ENCODE measurements around the gene SRI. TPM values are rescaled to one million over a fixed set of nuclear protein-coding genes. Genes with fewer than 3 reads are reported as not detected.

Gene SRI
- polyA plus RNA-seq, 3 donors = 129 to 148 (median 140) TPM

GRCh38 chr7:88243345-88243909 is 23.6 kb upstream of the SRI start:
- peak; percentile 56 for DNase-seq

GRCh38 chr7:88239852-88240251 is 20.0 kb upstream of the SRI start:
- DNase-seq = no peak

DNA sequence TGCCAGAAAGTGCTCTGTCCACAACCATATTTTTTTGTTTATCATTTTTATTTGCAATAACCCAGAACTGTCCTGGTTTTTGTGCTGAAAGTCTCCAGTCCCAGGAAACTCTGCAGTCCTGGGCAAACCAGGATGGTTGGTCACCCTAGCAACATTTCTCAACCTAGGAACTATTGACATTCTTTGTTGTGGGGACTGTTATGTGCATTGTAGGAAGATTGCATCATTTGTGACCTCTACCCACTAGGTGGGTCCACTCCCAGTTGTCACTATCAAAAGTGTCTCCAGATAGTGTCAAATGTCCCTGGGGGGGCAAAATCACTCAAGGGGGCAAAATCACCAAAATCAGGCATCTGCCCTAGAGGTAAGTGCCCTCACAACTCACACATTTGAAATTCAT is 14.0 kb upstream of the SRI start:
- DNase-seq = no peak

DNA sequence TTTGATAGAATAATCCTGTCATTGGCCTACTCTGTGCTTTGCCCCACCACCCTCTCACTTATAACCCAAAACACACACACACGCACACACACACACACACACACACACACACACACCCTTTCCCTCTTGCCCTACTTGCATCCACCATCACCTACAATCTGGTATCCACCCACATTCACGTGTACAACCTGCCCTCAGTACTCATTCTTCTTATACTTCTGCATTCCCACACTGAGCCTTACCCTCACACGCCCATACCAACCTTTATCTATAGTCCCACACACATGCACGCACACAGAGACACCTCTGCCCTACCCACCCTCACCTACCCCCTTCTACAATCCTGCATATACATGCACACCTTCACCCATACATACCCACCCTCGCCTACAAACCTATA is 10.8 kb upstream of the SRI start:
- no peak for DNase-seq

DNA sequence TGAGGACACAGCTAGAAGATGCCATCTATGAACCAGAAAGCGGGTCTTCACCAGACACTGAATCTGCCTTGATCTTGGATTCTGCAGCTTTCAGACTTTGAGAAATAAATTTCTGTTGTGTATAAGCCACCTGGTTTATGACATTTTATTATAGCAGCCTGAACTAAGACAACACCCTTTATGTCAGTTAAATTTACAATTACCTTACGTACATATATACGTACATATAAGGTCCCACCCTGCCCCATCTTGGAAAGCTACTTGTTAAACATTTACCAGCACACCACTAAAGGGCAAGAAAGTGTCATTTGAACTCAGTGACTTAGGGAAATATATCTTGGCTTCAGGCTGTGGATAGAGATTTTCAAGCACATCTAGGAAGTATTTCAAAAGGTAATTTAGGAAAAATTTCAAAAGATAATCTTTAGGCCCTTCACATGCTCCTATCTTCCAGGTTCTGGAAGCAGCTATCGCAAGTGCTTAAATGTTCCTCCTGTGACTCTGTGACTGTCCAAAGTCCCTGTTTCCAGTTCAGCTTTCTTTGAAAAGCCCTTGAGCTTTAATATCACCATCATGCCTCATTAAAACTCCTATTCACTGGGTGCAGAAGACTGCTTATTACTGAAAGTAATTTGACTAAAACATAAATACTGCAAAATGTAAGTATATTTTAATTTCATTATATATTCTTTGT is 9.6 kb upstream of the SRI start:
- DNase-seq = no peak

DNA sequence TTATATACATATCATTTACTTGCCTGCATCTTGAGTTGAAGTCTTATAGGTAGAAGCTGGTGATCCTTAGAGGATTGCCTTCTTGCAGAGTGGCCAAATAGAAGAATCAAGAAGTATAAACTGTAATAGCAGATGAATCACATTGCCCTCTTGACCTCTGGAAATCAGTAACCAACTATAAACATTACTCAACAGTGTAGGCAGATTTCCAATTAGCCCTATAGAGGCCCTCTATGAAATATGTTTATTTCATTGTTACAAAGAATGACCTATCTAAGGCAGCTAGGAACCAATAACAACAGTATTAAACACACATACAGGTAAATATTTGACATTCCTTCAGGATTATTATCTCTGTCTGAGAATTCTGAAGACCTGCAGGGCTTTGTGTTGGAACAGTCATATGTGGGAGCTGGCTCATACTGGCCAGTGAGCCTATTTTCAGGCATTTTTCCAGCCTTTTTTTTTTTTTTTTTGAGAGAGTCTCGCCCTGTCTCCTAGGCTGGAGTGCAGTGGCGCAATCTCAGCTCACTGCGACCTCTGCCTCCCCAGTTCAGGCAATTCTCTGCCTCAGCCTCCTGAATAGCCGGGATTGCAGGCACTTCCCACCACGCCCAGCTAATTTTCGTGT is 7.2 kb upstream of the SRI start:
- DNase-seq = peak; percentile 16

GRCh38 chr7:88226201-88226600 is 6.4 kb upstream of the SRI start:
- DNase-seq = no peak

DNA sequence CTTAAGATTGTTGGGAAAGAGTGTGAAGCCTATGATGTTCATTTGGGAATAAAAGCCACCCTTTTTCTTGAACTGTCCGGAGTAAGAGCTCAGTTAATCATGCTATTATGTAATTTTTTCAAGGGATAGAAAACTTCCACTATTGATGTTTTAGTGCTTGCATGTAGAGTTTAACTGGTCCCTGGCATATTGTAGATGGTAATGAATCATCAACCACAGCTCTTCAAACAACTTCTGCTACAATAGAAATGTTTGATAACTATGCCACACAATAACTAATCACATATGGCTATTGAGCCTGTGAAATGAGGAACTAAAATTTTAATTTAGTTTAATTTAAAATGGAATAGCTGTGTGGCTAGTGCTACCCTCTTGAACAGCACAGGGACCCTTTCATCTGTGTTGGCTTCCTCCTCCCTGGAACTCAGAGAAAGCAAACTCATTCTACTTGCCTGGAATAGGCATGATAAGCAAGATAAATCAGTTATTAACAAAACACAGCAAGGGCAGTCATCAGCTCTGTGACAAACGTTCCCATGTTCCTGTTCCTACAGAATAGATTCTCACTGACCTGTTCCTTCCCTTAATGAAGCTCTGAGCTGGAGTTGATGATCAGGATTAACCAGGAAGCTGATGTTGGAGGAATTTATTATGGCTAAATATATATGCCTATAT is 4.9 kb upstream of the SRI start:
- no peak for DNase-seq

- no peak for DNase-seq
These were observed 3.4 kb upstream of the SRI start for GRCh38 chr7:88223265-88223664.

DNA sequence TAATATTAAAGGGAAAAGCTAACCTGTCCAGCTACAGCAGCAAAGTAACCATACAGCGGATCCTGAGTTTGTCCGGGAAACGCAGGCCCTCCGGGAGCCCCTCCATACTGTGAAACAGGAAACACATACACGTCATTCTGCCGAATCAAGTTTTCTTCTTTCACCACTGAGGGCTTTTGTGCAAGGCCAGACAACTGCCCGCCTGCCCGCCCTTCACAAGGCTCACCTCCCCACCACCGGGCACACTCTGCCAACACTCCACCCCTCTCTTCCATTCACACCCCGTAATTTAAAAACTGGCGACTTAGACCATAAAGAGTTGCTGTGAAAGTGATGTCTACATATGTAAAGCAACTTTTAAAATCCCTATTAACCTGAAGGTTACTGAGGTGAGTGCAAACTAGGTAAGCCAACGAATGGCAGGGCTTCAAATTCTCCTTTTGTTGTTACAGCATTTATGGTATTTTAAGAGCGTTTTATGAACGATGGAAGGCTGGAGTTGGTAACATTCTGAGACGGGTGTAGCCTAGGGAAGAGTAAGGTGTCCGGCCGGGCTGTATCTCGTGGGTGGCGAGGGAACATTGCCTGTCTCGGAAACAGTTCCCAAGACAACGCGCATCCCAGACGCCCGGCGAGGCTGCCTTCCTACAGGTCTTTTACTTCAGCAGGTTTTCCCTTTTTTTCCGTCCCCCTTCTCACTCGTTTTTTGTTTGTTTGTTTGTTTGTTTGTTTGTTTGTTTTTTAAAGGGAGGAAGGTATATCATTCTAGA is 817 bp downstream of the SRI start:
- peak; percentile 66 for DNase-seq

- no peak for DNase-seq
These were observed 1.5 kb downstream of the SRI start for GRCh38 chr7:88218429-88218745.

- DNase-seq = no peak
These were observed 2.0 kb downstream of the SRI start for GRCh38 chr7:88217675-88218428.

DNA sequence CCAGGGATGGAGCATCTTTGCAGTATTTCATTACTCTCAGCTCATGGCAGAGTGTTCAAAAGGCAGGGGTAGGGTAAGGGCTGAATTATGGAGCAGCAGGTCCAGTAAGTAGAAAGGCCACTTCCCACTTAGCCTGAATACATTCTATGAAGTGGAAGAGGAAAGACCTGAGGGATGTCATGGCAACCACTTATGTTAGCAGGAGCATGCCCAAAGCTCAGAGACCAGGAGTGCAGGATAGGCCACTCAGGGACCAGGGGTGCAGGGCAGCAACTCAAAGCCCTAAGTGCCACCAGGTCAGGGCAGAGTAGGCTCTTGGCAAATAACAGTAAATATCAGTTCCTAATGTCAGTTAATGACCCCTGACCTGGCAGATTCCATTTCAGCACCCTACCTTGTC is 3.6 kb downstream of the SRI start:
- no peak for DNase-seq

GRCh38 chr7:88215295-88215694 is 4.5 kb downstream of the SRI start:
- no peak for DNase-seq

DNA sequence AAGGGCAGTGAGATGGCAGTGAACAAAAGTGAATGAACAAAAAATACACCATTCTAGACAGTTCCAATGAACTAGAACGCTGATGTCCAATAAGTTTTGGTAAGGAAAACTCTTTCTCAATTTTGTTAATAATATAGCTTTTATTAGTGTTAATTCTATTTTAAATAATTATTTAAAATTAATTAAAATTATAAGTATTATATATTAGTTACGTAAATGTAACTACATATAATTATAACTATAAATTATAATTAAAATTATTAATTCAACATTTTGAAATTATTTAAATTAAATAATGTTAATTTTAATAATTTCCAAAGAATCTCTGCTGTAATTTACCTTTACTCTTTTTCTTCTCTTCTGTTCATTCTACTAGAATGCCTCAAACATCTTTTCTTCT is 5.4 kb downstream of the SRI start:
- DNase-seq = no peak

DNA sequence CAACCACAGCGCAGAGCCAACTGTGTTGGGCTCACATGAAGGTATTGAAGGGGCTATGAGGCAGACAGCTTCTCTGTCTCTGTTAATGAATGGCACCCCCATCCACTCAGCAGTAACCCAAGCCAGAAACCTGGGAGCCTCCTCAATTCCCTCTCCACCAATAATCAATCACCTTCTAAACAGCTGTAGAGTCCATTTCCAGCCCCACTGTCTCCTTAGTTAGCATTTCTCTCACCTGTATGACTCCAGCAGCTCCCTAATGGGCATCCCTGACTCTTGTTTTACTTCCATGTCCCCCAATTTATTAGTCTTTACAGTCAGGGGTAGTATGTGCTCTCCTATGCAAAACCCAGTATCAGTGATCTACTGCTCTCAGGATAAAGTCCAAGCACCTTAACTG is 6.9 kb downstream of the SRI start:
- no peak for DNase-seq

GRCh38 chr7:88208521-88208920 is 11.3 kb downstream of the SRI start:
- no peak for DNase-seq

- no peak for DNase-seq
These were observed 13.6 kb downstream of the SRI start for GRCh38 chr7:88206254-88206653.

- no peak for DNase-seq
These were observed 14.7 kb downstream of the SRI start for GRCh38 chr7:88205179-88205578.

DNA sequence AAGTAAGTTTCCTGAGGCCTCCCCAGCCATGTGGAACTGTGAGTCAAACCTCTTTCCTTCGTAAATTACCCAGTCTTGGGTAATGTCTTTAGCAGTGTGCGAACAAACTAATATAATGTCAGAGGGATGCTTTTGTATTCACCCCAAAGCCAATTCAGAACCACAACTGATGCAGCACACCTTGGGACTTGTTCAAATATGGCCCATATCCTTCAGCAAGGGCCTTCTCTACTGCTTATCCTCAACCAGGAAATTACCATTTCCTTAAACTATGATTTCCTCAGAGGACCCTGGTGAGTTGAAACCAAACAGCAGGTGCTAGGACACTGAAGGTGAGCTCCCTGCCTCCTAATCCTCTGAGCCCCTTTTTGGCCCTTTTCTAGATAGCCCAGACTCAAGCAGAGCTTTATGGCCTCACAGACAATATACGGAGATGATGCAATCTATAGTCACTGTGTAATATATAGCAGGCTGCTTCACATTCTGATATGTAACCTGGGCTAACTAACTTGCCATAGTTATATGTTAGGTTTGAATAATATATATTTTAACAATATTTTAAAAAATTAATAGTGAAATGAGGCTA is 15.2 kb downstream of the SRI start:
- no peak for DNase-seq

- DNase-seq = no peak
These were observed 16.4 kb downstream of the SRI start for GRCh38 chr7:88203401-88203800.
